ENCODE measurements around the gene PHF2. TPM values are rescaled to one million over a fixed set of nuclear protein-coding genes. Genes with fewer than 3 reads are reported as not detected.

PHF2 gene
- total and polyA plus RNA-seq, 2 of the 8 experiments (the other 6 are each of a cell fraction or from before 2014, with no cell fraction given), result 3.4 to 9.4 TPM

GRCh38 chr9:93693129-93693528, 116.7 kb downstream of the PHF2 start (continued):
- TF ChIP-seq CHD7 (IDR thresholded peaks at IDR 0.05; ENCODE audit: insufficient replicate concordance, low read length) (no peak), SIX5 (IDR thresholded peaks at IDR 0.05; ENCODE audit: low read depth, low read length) (no peak), CTCF (IDR thresholded peaks at IDR 0.05; ENCODE audit: control extremely low read depth in 1 of 3, insufficient read depth in 1 of 3, low read depth in 1 of 3, low read length in 3 of 3) (no peak), SIRT6 (IDR thresholded peaks at IDR 0.05; ENCODE audit: low read length) (no peak), CREB1 (IDR thresholded peaks at IDR 0.05) (no peak), POLR2AphosphoS5 (IDR thresholded peaks at IDR 0.05; ENCODE audit: low read depth, low read length) (no peak), RFX5 (IDR thresholded peaks at IDR 0.05; ENCODE audit: borderline replicate concordance, low read depth, low read length) (no peak), TAF7 (optimal IDR thresholded peaks at IDR 0.05; ENCODE audit: borderline replicate concordance, low read depth, low read length) (no peak), NRF1 (IDR thresholded peaks at IDR 0.05; ENCODE audit: low read depth, low read length) (no peak), HDAC2 (IDR thresholded peaks at IDR 0.05; ENCODE audit: borderline replicate concordance in 1 of 2, low read depth in 2 of 2, low read length in 2 of 2) (no peak)

All from H1 (cell line).